Measurements from ENCODE around the gene KAZALD1. TPM values are rescaled to one million over a fixed set of nuclear protein-coding genes. Genes with fewer than 3 reads are reported as not detected.
A peak's percentile ranks its signal among the peaks of the same experiment; 100 is the strongest.

KAZALD1 gene
- total RNA-seq, 1 donor from 2014 or later: 2.0 TPM

DNA sequence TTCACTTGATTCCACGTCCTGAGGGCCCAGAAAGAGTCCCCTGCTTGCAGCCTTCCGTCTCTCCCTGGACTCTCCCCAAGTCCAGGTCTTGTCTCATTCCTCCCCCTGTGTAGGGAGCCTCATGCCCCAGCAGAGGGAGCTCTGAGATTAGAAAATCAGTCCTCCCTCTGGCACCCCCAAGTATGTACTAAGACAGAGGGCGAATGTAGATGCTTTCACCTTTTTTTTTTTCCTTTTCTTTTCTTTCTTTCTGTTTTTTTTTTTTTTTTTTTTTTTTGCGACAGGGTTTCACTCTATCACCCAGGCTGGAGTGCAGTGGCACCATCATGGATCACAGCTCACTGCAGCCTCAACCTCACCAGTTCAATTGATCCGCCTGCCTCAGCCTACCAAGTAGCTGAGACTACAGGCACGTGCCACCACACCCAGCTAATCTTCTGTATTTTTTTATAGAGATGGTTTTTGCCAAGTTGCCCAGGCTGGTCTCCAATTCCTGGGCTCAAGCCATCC is 20.5 kb upstream of the KAZALD1 start:
- Histone ChIP-seq H3K36me3 (ENCODE audit: control insufficient read depth, insufficient read depth, low read length) (peaks cover 1% of the 10 kb centered on the region), H3K4me3 (ENCODE audit: low read depth, low read length) (no peak overlapping the region), H3K27me3 (ENCODE audit: control insufficient read depth, insufficient read depth, low read length) (no peaks in the 10 kb centered on the region)
- TF ChIP-seq, protein P1, sequence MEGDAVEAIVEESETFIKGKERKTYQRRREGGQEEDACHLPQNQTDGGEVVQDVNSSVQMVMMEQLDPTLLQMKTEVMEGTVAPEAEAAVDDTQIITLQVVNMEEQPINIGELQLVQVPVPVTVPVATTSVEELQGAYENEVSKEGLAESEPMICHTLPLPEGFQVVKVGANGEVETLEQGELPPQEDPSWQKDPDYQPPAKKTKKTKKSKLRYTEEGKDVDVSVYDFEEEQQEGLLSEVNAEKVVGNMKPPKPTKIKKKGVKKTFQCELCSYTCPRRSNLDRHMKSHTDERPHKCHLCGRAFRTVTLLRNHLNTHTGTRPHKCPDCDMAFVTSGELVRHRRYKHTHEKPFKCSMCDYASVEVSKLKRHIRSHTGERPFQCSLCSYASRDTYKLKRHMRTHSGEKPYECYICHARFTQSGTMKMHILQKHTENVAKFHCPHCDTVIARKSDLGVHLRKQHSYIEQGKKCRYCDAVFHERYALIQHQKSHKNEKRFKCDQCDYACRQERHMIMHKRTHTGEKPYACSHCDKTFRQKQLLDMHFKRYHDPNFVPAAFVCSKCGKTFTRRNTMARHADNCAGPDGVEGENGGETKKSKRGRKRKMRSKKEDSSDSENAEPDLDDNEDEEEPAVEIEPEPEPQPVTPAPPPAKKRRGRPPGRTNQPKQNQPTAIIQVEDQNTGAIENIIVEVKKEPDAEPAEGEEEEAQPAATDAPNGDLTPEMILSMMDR (IDR thresholded peaks at IDR 0.05; ENCODE audit: insufficient read depth, low read length, poor library complexity, severe bottlenecking): peak; percentile 87
- no peak for DNase-seq (ENCODE audit: low read depth)

DNA sequence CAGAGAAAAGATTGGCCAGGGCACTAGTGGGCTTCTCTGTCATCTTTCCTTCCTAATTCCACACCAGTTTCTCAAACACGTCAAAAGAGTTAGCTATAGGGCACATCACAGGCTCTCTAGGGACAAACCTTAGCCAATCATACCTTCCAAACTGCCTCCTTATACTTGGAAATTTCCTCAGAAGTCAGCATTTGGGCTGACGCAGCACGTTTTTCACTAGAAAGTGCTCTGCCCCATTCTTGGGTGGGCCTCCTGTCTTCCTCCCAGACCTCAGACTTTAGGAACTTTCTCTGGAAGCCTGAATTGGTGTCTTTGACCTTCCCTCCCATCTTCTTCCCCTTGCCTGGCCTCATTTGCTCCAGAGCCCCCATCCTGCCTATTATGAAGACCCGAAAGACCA is 19.7 kb upstream of the KAZALD1 start:
- peaks cover under 1% of the 10 kb centered on the region for H3K36me3 ChIP-seq (ENCODE audit: control insufficient read depth, insufficient read depth, low read length)
- no peak for DNase-seq (ENCODE audit: low read depth)
- peaks cover 6% of the 10 kb centered on the region for H3K27me3 ChIP-seq (ENCODE audit: control insufficient read depth, insufficient read depth, low read length)
- TF ChIP-seq, protein P1 (IDR thresholded peaks at IDR 0.05; ENCODE audit: insufficient read depth, low read length, poor library complexity, severe bottlenecking): no peak
- no peak overlapping the region for H3K4me3 ChIP-seq (ENCODE audit: low read depth, low read length)

DNA sequence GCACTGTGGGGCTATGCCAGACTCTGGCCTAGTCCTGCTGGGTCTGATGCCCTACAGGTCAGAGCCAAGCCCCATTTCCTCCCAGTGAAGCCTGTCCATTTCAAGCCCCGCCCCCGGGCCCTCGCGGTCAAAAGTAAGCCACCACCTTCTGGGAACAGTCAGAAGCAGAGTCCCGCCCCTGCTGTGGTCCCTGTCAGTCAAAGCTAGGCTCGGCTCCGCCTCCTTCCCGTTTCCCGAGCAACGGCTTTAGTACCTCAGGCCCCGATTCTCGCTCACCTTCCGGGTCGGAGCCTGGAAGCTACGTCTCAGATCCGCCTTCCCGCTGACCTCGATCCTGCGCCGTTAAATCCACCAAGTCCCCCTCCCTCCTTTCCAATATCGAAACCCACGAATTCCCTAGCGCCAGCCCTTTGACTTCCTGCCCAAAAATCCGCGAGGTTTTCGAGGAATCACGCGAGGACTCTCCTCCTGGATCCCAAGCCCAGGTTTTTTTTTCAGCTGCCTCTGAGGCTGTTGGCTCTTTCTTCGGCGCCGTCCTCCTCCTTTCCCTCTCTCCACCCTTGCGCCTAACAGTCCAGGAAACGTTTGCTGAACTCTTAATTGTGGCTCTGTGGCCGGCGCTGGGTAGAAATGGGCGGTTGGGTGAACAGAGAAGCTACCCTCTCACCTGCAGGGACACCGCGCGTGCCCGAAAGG is 19.0 kb upstream of the KAZALD1 start:
- peaks cover 13% of the 10 kb centered on the region for H3K27me3 ChIP-seq (ENCODE audit: control insufficient read depth, insufficient read depth, low read length)
- H3K4me3 ChIP-seq (ENCODE audit: low read depth, low read length): peak overlapping the region; percentile 49
- TF ChIP-seq, protein P1 (IDR thresholded peaks at IDR 0.05; ENCODE audit: insufficient read depth, low read length, poor library complexity, severe bottlenecking): no peak
- no peaks in the 10 kb centered on the region for H3K36me3 ChIP-seq (ENCODE audit: control insufficient read depth, insufficient read depth, low read length)
- DNase-seq (ENCODE audit: low read depth): peak; percentile 88

DNA sequence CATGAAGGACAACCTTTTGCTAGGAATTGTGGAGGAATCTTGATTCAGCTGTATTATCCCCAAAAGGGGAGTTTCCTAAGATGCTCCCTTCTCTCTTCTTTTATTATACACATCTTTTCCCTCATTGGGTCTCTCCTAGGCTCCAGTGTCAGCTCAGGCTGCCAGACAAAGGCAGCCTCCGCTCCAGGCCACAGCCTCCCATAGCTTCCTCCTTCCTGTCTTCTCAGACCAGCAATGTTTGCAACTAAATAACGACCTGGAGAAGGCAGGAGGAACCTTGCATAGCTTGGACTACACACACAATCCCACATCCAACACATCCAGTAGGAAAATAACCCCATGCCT is 18.5 kb upstream of the KAZALD1 start:
- H3K4me3 ChIP-seq (ENCODE audit: low read depth, low read length): peak overlapping the region; percentile 49
- DNase-seq (ENCODE audit: low read depth): no peak
- no peaks in the 10 kb centered on the region for H3K36me3 ChIP-seq (ENCODE audit: control insufficient read depth, insufficient read depth, low read length)
- TF ChIP-seq, protein P1 (IDR thresholded peaks at IDR 0.05; ENCODE audit: insufficient read depth, low read length, poor library complexity, severe bottlenecking): no peak
- H3K27me3 ChIP-seq (ENCODE audit: control insufficient read depth, insufficient read depth, low read length): peaks cover 18% of the 10 kb centered on the region

GRCh38 chr10:101044117-101044516 is 17.7 kb upstream of the KAZALD1 start:
- H3K27me3 ChIP-seq (ENCODE audit: control insufficient read depth, insufficient read depth, low read length): peaks cover 26% of the 10 kb centered on the region
- no peaks in the 10 kb centered on the region for H3K36me3 ChIP-seq (ENCODE audit: control insufficient read depth, insufficient read depth, low read length)
- no peak for DNase-seq (ENCODE audit: low read depth)
- no peak overlapping the region for H3K4me3 ChIP-seq (ENCODE audit: low read depth, low read length)
- TF ChIP-seq, protein P1 (IDR thresholded peaks at IDR 0.05; ENCODE audit: insufficient read depth, low read length, poor library complexity, severe bottlenecking): no peak
